ENCODE data around the gene SLC44A5. TPM values are rescaled to one million over a fixed set of nuclear protein-coding genes. Genes with fewer than 3 reads are reported as not detected.

Gene SLC44A5
- polyA plus RNA-seq, 3 donors = not detected

DNA sequence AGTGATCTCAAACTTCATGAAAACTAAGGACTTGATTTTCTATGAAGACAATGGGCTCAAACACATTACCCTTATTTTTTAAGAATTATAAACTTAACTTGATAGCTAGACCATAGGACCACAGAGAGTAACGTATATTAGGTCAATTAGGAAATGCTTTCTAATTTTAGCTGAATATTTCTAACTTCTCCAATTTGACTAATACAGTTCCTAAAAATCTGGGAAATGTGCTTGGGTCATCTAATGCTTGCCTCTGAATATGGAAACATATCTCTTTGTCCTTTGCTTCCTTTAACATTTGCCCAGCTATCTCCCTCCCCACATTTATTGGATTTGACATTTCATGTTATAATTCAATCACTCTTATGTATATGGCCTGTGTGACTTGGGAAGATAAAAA is 335.3 kb downstream of the SLC44A5 start:
- no peaks in the 10 kb centered on the region for H4K20me1 ChIP-seq (ENCODE audit: insufficient read depth, low read length)
- WGBS (ENCODE audit: insufficient coverage) = no CpG with 5 or more reads among the region's 1 CpG
- H3K79me2 ChIP-seq (ENCODE audit: insufficient read depth, low read length) = no peaks in the 10 kb centered on the region
- no peak for TF ChIP-seq CTCF (IDR thresholded peaks at IDR 0.05)
- no peak overlapping the region for H3K4me2 ChIP-seq (replicated peaks; ENCODE audit: extremely low read depth, low read length, poor library complexity, severe bottlenecking)
- Mint-ChIP-seq H3K4me3 (no peak overlapping the region), H3K27ac (no peak overlapping the region), H3K4me1 (peaks cover 19% of the 10 kb centered on the region), H3K27me3 (ENCODE audit: low read depth in 3 of 3) (peaks cover 0 to 6% (median 3%) of the 10 kb centered on the region in 3 donors), H3K9me3 (peaks cover 0 to 5% (median 0%) of the 10 kb centered on the region in 7 donors), H3K36me3 (no peaks in the 10 kb centered on the region)
- H3K27ac ChIP-seq (ENCODE audit: low read depth in 1 of 2, low read length in 2 of 2) = no peak overlapping the region
- no peak overlapping the region for H2AFZ ChIP-seq (ENCODE audit: insufficient read depth, low read depth, low read length, poor library complexity, severe bottlenecking)
- H3K9me3 ChIP-seq (replicated peaks in 1 of 2; ENCODE audit: control insufficient read depth in 1 of 2, insufficient read depth in 1 of 2, low read length in 2 of 2) = no peaks in the 10 kb centered on the region
- H3K4me3 ChIP-seq (replicated peaks in 1 of 3; ENCODE audit: low read depth in 2 of 3, low read length in 3 of 3) = no peak overlapping the region
- H3K27me3 ChIP-seq (ENCODE audit: control insufficient read depth in 2 of 2, insufficient read depth in 2 of 2, low read length in 2 of 2) = no peaks in the 10 kb centered on the region
- intact Hi-C loops (cut with micrococcal nuclease) = no loop called here
- H3K9ac ChIP-seq (ENCODE audit: insufficient read depth, low read length, poor library complexity, severe bottlenecking) = no peak overlapping the region
- no peak for DNase-seq
- H3K4me1 ChIP-seq (ENCODE audit: control insufficient read depth in 1 of 2, insufficient read depth in 2 of 2, low read length in 2 of 2) = peaks cover 2 to 7% of the 10 kb centered on the region in 2 donors
- no peaks in the 10 kb centered on the region for H3K36me3 ChIP-seq (replicated peaks in 1 of 2; ENCODE audit: control insufficient read depth in 1 of 2, insufficient read depth in 2 of 2, low read length in 2 of 2)

DNA sequence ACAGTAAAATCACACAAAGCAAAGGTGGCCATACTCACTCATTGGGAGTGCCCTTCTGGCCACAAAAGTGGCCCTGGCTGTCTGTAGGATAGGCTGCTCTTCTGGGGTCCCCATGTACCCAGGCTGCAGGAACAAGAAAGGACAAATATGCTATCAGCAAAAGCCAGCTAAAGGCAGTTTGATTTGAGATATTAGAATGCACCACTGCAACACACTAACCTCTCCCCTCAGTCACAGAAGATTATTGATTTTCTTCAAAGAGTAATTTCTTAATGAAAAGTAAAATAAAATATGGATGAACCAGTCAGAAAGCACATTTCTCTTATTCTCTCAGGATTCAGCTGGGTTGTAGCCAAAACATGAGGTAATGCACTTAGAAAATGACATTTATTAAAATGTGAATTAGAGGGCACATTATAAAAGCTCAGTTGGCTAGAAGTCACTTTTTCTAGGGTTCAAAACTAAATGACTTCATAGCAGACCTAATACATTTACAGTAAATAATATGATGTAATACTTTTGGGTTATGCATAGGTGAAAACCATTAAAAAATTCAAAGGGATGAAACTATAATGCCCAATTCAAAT is 335.9 kb downstream of the SLC44A5 start:
- no peak overlapping the region for H3K4me3 ChIP-seq (replicated peaks in 1 of 3; ENCODE audit: low read depth in 2 of 3, low read length in 3 of 3)
- H3K9me3 ChIP-seq (replicated peaks in 1 of 2; ENCODE audit: control insufficient read depth in 1 of 2, insufficient read depth in 1 of 2, low read length in 2 of 2) = no peaks in the 10 kb centered on the region
- H4K20me1 ChIP-seq (ENCODE audit: insufficient read depth, low read length) = no peaks in the 10 kb centered on the region
- H3K36me3 ChIP-seq (replicated peaks in 1 of 2; ENCODE audit: control insufficient read depth in 1 of 2, insufficient read depth in 2 of 2, low read length in 2 of 2) = no peaks in the 10 kb centered on the region
- H3K36me3 Mint-ChIP-seq = no peaks in the 10 kb centered on the region
- H3K27me3 ChIP-seq (ENCODE audit: control insufficient read depth in 2 of 2, insufficient read depth in 2 of 2, low read length in 2 of 2) = no peaks in the 10 kb centered on the region
- peaks cover 0 to 6% (median 3%) of the 10 kb centered on the region in 3 donors for H3K27me3 Mint-ChIP-seq (ENCODE audit: low read depth in 3 of 3)
- H3K79me2 ChIP-seq (ENCODE audit: insufficient read depth, low read length) = no peaks in the 10 kb centered on the region
- H3K27ac ChIP-seq (ENCODE audit: low read depth in 1 of 2, low read length in 2 of 2) = no peak overlapping the region
- H3K9me3 Mint-ChIP-seq = peaks cover 0 to 3% (median 0%) of the 10 kb centered on the region in 7 donors
- no peak for TF ChIP-seq CTCF (IDR thresholded peaks at IDR 0.05)
- H3K9ac ChIP-seq (ENCODE audit: insufficient read depth, low read length, poor library complexity, severe bottlenecking) = no peak overlapping the region
- no peak overlapping the region for H2AFZ ChIP-seq (ENCODE audit: insufficient read depth, low read depth, low read length, poor library complexity, severe bottlenecking)
- no peak for DNase-seq
- H3K4me1 Mint-ChIP-seq = peaks cover 19% of the 10 kb centered on the region
- H3K4me3 Mint-ChIP-seq = no peak overlapping the region
- H3K27ac Mint-ChIP-seq = no peak overlapping the region
- peaks cover 2 to 7% of the 10 kb centered on the region in 2 donors for H3K4me1 ChIP-seq (ENCODE audit: control insufficient read depth in 1 of 2, insufficient read depth in 2 of 2, low read length in 2 of 2)
- H3K4me2 ChIP-seq (replicated peaks; ENCODE audit: extremely low read depth, low read length, poor library complexity, severe bottlenecking) = no peak overlapping the region
- intact Hi-C loops (cut with micrococcal nuclease) = no loop called here
